Stimulated activated naive CD8-positive, alpha-beta T cell treated with anti-CD3 and anti-CD28 coated beads, Interleukin-15, amount 100 ng/mL, for 72 hours (primary cell): Measurements from ENCODE around the gene RSRC1.
A peak's percentile ranks its signal among the peaks of the same experiment; 100 is the strongest.
"Not testable (repeated sequence)": the region's sequence is repeated elsewhere in the genome, so short reads cannot be mapped to it uniquely, and the experiment has no call there.

Source experiments
- ATAC-seq: fragments of 150-1000 bp; cut with Tn5 transposase; 2 replicates; pipeline ENCODE4 v1.10.0; 2021; ENCODE audit warnings: mild to moderate bottlenecking, moderate library complexity
- DNase-seq, 2 donors: peaks; one replicate each; pipeline ENCODE4 v3.0.0; 2021 to 2022
- H3K27ac Mint-ChIP-seq, 2 donors: one replicate each; pipeline ENCODE4 v1.8.0; 2022; ENCODE audit warnings: mild to moderate bottlenecking in 2 of 2, mixed read lengths in 2 of 2, moderate library complexity in 2 of 2
- H3K27me3 Mint-ChIP-seq: one replicate; pipeline ENCODE4 v1.8.0; 2022; ENCODE audit warnings: mixed read lengths
- H3K4me1 Mint-ChIP-seq: one replicate; pipeline ENCODE4 v1.8.0; 2022; ENCODE audit warnings: mild to moderate bottlenecking, mixed read lengths
- H3K4me3 Mint-ChIP-seq, 2 donors: one replicate each; pipeline ENCODE4 v1.8.0; 2022; ENCODE audit warnings: mild to moderate bottlenecking in 2 of 2, mixed read lengths in 2 of 2, moderate library complexity in 1 of 2
- H3K9me3 Mint-ChIP-seq, 2 donors: one replicate each; pipeline ENCODE4 v1.8.0; 2022; ENCODE audit warnings: mixed read lengths in 2 of 2

RSRC1 gene

DNA sequence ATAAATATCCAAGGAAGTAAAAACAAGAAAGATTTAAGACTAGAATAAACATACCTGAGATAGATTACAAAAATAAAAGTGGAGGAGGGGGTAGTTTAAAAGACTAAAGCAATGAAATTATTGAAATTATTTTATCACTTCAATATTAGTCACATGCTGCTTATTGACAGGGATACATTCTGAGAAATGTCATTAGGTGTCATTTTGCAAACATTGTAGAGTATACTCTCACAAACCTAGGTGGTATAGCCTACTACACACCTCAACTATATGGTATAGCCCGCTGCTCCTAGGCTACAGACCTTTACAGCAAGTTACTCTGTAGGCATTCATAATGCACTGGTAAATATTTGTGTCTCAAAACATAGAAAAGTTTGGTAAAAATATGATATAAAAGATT lies 384.0 kb downstream of the RSRC1 start:
- Mint-ChIP-seq H3K27me3 (no peaks in the 10 kb centered on the region), H3K9me3 (peaks cover 15 to 16% of the 10 kb centered on the region in 2 donors), H3K4me1 (no peaks in the 10 kb centered on the region), H3K4me3 (no peak overlapping the region), H3K27ac (no peak overlapping the region)
- no peak for ATAC-seq
- DNase-seq = no peak

- no peak overlapping the region for H3K4me3 Mint-ChIP-seq
- H3K9me3 Mint-ChIP-seq = peaks cover 17 to 21% of the 10 kb centered on the region in 2 donors
- no peak for DNase-seq
- ATAC-seq = no peak
- no peaks in the 10 kb centered on the region for H3K4me1 Mint-ChIP-seq
- no peaks in the 10 kb centered on the region for H3K27me3 Mint-ChIP-seq
- no peak overlapping the region for H3K27ac Mint-ChIP-seq
Observed at GRCh38 chr3:158494673-158495072, 384.8 kb downstream of the RSRC1 start.

DNA sequence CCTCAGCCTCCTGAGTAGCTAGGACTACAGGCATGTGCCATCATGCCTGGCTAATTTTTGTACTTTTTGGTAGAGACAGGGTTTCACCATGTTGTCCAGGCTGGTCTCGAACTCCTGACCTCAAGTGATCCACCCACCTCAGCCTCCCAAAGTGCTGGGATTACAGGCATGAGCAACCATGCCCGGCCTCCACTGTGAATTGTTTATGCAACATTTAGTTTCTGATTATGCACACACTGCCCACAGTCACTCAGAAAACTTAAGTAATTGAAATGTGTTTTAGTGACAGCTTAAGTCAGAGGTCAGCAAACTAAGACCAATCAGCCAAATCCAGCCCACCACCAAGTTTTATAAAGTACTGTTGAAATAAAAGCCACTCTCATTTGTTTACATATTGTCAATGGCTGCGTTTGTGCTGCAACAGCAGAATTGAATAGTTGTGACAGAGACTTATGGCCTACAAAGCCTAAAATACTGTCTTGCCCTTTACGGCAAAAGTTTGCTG lies 385.6 kb downstream of the RSRC1 start:
- not testable (repeated sequence) for ATAC-seq, DNase-seq, H3K27ac Mint-ChIP-seq, H3K27me3 Mint-ChIP-seq, H3K4me3 Mint-ChIP-seq, H3K4me1 Mint-ChIP-seq
- peaks cover 25 to 27% of the 10 kb centered on the region in 2 donors for H3K9me3 Mint-ChIP-seq

DNA sequence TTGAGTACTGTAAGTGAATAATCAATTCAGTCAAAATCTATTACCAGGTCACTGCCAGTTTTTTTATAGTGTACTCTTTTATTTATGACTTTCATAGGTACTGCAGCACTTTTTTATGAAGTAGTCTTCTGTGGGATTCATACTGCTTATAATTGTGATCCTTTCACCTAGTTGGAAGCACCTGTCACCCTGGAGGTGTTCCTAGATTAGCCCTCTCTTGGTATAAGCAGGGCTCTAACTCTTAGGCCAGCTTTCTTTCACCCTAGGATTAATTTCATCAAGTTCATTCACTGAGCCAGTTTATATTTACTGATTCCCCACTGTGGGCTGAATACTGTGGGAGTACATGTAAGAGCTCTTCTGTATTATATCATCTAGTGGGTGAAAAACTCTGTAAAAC lies 395.2 kb downstream of the RSRC1 start:
- ATAC-seq = no peak
- peak overlapping the region in 1 of 2 donors; percentile 11 for H3K27ac Mint-ChIP-seq

GRCh38 chr3:158506456-158506855 lies 396.6 kb downstream of the RSRC1 start:
- ATAC-seq (no peak), DNase-seq (no peak)
- H3K4me1 Mint-ChIP-seq = no peaks in the 10 kb centered on the region
- no peak overlapping the region for H3K4me3 Mint-ChIP-seq
- H3K9me3 Mint-ChIP-seq = peaks cover 11 to 44% of the 10 kb centered on the region in 2 donors
- no peak overlapping the region for H3K27ac Mint-ChIP-seq
- no peaks in the 10 kb centered on the region for H3K27me3 Mint-ChIP-seq

More for the DNA sequence above, 395.2 kb downstream of the RSRC1 start:
- no peaks in the 10 kb centered on the region for H3K27me3 Mint-ChIP-seq
- no peaks in the 10 kb centered on the region for H3K4me1 Mint-ChIP-seq
- H3K4me3 Mint-ChIP-seq = no peak overlapping the region
- H3K9me3 Mint-ChIP-seq = peaks cover 19 to 54% of the 10 kb centered on the region in 2 donors
- DNase-seq = no peak

GRCh38 chr3:158508481-158508880 lies 398.6 kb downstream of the RSRC1 start:
- Mint-ChIP-seq H3K27ac (no peak overlapping the region), H3K27me3 (no peaks in the 10 kb centered on the region), H3K4me3 (no peak overlapping the region), H3K4me1 (no peaks in the 10 kb centered on the region), H3K9me3 (peaks cover 11 to 26% of the 10 kb centered on the region in 2 donors)
- DNase-seq = no peak
- no peak for ATAC-seq

DNA sequence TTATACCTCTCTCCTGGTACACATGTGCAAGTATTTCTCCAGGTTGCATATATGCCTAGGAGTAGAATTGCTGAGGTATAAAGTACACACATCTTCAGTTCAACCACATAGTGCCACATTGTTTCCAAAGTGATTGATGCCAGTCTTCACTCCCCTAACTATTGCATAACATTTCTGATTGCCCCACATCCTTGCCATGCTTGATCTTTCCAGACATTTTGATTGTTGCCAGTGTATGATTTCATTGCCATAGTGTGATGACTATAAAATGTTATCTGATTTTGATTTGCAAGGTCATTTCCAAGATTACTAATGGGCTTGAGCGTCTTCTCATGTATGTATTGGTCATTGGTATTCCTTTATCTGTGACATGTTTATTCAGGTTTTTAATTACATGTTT lies 400.0 kb downstream of the RSRC1 start:
- Mint-ChIP-seq H3K4me3 (no peak overlapping the region), H3K9me3 (peaks cover 18 to 28% of the 10 kb centered on the region in 2 donors), H3K4me1 (no peaks in the 10 kb centered on the region), H3K27me3 (no peaks in the 10 kb centered on the region), H3K27ac (no peak overlapping the region)
- DNase-seq (no peak), ATAC-seq (no peak)

GRCh38 chr3:158516729-158517128 lies 406.8 kb downstream of the RSRC1 start:
- not testable (repeated sequence) for H3K4me1 Mint-ChIP-seq, H3K4me3 Mint-ChIP-seq, H3K27me3 Mint-ChIP-seq, H3K27ac Mint-ChIP-seq, H3K9me3 Mint-ChIP-seq, DNase-seq, ATAC-seq

DNA sequence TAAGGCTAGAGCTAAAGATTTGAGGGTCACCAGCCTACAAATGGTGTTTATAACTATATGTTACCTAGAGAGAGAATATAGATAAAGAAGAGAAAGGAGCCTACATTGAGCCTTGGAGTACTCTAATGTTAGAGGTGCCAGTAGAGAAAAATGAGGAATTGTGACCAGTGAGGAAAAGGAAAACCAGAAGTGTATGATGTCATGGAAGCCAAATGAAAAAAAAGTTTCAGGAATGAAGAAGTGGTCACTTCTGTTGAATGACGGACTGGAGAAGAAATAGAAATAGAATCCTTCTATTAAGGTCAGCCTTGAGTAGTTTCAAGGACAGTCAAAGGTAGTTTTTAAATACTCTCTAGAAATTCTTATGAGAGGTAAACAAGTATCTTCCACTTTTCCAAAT lies 409.9 kb downstream of the RSRC1 start:
- no peak overlapping the region for H3K4me3 Mint-ChIP-seq
- no peak overlapping the region for H3K27ac Mint-ChIP-seq
- H3K27me3 Mint-ChIP-seq = no peaks in the 10 kb centered on the region
- DNase-seq = no peak
- no peak for ATAC-seq
- no peaks in the 10 kb centered on the region for H3K9me3 Mint-ChIP-seq
- H3K4me1 Mint-ChIP-seq = no peaks in the 10 kb centered on the region

GRCh38 chr3:158520433-158520832 lies 410.5 kb downstream of the RSRC1 start:
- Mint-ChIP-seq H3K27me3 (no peaks in the 10 kb centered on the region), H3K4me1 (no peaks in the 10 kb centered on the region), H3K27ac (no peak overlapping the region), H3K4me3 (no peak overlapping the region), H3K9me3 (no peaks in the 10 kb centered on the region)
- ATAC-seq (no peak), DNase-seq (no peak)

GRCh38 chr3:158522221-158523136 lies 412.6 kb downstream of the RSRC1 start:
- Mint-ChIP-seq H3K27me3 (no peaks in the 10 kb centered on the region), H3K4me3 (no peak overlapping the region), H3K27ac (no peak overlapping the region), H3K4me1 (no peaks in the 10 kb centered on the region), H3K9me3 (no peaks in the 10 kb centered on the region)
- DNase-seq = no peak
- ATAC-seq = no peak

- ATAC-seq (no peak), DNase-seq (no peak)
- H3K27me3 Mint-ChIP-seq = no peaks in the 10 kb centered on the region
- no peak overlapping the region for H3K27ac Mint-ChIP-seq
- no peak overlapping the region for H3K4me3 Mint-ChIP-seq
- no peaks in the 10 kb centered on the region for H3K9me3 Mint-ChIP-seq
- no peaks in the 10 kb centered on the region for H3K4me1 Mint-ChIP-seq
Observed at GRCh38 chr3:158528076-158528674, 418.3 kb downstream of the RSRC1 start.

DNA sequence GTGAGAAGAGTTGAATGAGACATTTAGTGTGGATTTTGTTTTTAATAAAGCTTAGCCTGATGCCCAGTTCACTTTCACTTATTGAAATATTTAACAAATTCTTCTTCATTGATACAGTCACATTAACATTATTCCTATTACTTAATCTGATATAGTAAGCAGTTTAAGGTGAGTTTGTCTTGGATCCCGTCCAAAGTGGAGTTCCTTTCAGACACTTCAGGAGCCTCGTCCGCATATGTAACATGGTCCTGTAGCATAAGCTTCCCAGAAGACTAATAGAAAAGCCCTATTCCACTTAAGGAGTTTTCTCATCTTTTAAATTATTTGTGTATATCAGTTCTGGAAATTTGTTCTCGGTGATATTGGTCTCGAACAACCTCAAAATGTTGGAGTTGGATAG lies 421.4 kb downstream of the RSRC1 start:
- H3K4me1 Mint-ChIP-seq = no peaks in the 10 kb centered on the region
- no peak overlapping the region for H3K27ac Mint-ChIP-seq
- DNase-seq = no peak
- no peak for ATAC-seq
- no peaks in the 10 kb centered on the region for H3K27me3 Mint-ChIP-seq
- no peaks in the 10 kb centered on the region for H3K9me3 Mint-ChIP-seq
- no peak overlapping the region for H3K4me3 Mint-ChIP-seq

GRCh38 chr3:158532099-158532734 lies 422.3 kb downstream of the RSRC1 start:
- Mint-ChIP-seq H3K27me3 (no peaks in the 10 kb centered on the region), H3K4me3 (no peak overlapping the region)

DNA sequence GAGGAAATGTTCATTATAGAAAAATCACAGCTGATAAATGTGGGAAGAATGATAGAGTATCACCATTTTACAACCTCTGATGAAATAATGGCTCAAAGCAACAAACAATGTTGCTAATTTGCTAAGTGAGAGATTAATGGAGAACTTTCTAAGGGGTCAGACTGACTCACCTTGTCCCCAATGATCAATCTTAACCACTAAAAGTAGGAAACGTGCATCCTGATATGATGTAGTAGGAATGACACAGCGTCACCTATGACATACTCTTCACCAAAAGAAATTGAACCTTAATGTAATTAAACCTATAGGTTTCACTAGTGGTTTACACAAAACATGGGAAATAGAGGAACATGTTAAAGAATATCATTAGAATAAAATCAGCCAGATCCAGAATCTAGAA lies 426.0 kb downstream of the RSRC1 start:
- no peaks in the 10 kb centered on the region for H3K9me3 Mint-ChIP-seq
- no peaks in the 10 kb centered on the region for H3K27me3 Mint-ChIP-seq
- ATAC-seq = no peak
- H3K4me3 Mint-ChIP-seq = no peak overlapping the region
- no peak overlapping the region for H3K27ac Mint-ChIP-seq
- no peak for DNase-seq
- no peaks in the 10 kb centered on the region for H3K4me1 Mint-ChIP-seq

More at GRCh38 chr3:158532099-158532734, 422.3 kb downstream of the RSRC1 start:
- ATAC-seq (no peak), DNase-seq (no peak)
- Mint-ChIP-seq H3K9me3 (no peaks in the 10 kb centered on the region), H3K27ac (no peak overlapping the region), H3K4me1 (no peaks in the 10 kb centered on the region)
